Spleen (tissue), 7 donors: ENCODE measurements around the gene HOXA13.
A peak's percentile ranks its signal among the peaks of the same experiment; 100 is the strongest.

Experiments used
- POLR2A ChIP-seq, 3 donors: fragments of 450-650 bp; IDR thresholded peaks; one replicate each; pipeline ENCODE4 v1.5.1; 2017; ENCODE audit warnings: antibody characterized with exemption in 3 of 3, mild to moderate bottlenecking in 1 of 3
- POLR2AphosphoS5 ChIP-seq, 3 donors: sonication (generic); formaldehyde crosslinking; IDR thresholded peaks; one replicate each; pipeline ENCODE4 v1.5.1; 2017; ENCODE audit warnings: antibody characterized with exemption in 3 of 3
- TF ChIP-seq, protein P1 (sequence below), 11 experiments: fragments of 200-600 bp in 7 of 11; fragments of 450-650 bp in 4 of 11; sonication (generic) in 4 of 11; IDR thresholded peaks in 8 of 11; conservative IDR thresholded peaks in 3 of 11; 1 replicate in 7 of 11; 2 replicates in 4 of 11; pipeline versions ENCODE4 v1.4.0 to v1.8.0; 2016 to 2021; ENCODE audit warnings: antibody characterized with exemption in 11 of 11, inconsistent platforms in 4 of 11, mild to moderate bottlenecking in 1 of 11
- donor health status: DM: no; HTN: no; CAD: no; lungs with moderate emphysema.
- donor health status: DM: no; HTN: no; CAD: no.
- donor health status: DM: no; HTN: no; CAD: no.

DNA sequence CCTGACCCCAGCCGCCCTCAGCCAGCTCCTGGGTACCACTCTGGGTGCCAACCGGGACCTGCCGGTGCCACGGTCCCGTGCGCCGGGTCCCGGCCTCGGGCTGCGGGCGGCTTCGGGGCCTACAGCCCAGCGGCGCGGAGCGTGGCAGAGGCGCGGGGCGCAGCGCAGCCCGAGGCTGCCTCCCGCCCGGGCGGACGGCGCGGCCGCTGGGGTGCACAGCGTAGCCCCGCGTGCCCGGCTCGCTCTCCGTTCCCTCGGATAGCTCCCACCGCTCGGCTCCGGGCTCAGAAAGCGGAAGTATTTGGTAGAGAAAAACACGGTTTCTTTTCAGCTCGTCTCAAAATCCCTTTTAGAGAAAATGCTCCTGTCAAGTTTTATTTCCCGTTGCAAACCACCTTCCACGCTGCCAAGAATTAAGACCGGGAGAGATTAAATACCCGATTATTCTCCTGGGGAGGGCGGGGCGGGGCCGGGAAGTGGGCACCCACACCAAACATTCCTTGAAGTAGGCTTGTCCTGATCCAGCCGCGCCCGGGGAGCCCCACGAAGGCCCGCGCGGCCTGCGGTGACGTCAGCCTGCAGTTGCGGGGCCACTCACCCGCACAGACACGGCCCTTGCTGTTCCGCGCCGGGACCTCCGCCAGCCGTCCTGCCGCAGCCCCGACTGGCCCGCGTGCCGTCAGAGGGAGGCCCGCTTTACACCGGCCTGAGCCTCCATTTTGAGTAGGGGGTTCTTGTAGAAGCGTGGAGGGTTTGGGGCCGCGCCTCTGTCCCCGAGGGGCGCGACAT, 7.2 kb downstream of the HOXA13 start:
- TF ChIP-seq, protein P1, sequence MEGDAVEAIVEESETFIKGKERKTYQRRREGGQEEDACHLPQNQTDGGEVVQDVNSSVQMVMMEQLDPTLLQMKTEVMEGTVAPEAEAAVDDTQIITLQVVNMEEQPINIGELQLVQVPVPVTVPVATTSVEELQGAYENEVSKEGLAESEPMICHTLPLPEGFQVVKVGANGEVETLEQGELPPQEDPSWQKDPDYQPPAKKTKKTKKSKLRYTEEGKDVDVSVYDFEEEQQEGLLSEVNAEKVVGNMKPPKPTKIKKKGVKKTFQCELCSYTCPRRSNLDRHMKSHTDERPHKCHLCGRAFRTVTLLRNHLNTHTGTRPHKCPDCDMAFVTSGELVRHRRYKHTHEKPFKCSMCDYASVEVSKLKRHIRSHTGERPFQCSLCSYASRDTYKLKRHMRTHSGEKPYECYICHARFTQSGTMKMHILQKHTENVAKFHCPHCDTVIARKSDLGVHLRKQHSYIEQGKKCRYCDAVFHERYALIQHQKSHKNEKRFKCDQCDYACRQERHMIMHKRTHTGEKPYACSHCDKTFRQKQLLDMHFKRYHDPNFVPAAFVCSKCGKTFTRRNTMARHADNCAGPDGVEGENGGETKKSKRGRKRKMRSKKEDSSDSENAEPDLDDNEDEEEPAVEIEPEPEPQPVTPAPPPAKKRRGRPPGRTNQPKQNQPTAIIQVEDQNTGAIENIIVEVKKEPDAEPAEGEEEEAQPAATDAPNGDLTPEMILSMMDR (IDR thresholded peaks at IDR 0.05 in 8 of 11, conservative IDR thresholded peaks at IDR 0.05 in 3 of 11) = no peak
- no peak for TF ChIP-seq POLR2A (IDR thresholded peaks at IDR 0.05)
- TF ChIP-seq POLR2AphosphoS5 (IDR thresholded peaks at IDR 0.05) = peak in 1 of 3 donors; percentile 35
